H1 (cell line): ENCODE data around the gene PCNX3. TPM values are rescaled to one million over a fixed set of nuclear protein-coding genes. Genes with fewer than 3 reads are reported as not detected.

Experiments
- CTCF ChIA-PET: fragments of 300-600 bp; sonication (Branson Sonifier 250); formaldehyde crosslinking; loops from one replicate; lab custom pipeline; 2021; ENCODE audit not compliant: partially characterized antibody; lab: Charles Lee
- POLR2A ChIA-PET: fragments of 300-600 bp; sonication (Branson Sonifier 250); formaldehyde crosslinking; loops from one replicate; lab custom pipeline; 2021; ENCODE audit warnings: inconsistent platforms; ENCODE audit not compliant: partially characterized antibody; lab: Charles Lee
- DNase-seq, 2 experiments: peaks; one replicate each; pipeline versions ENCODE4 v3.0.0 to v3.0.0-alpha.2; 2010 to 2022; ENCODE audit warnings: low spot score in 2 of 2, low read depth in 1 of 2, mixed read lengths in 1 of 2
- FAIRE-seq: peaks from 2 replicates; lab custom pipeline; 2011; peaks lifted over from hg19 to GRCh38; lab: Jason Lieb, UNC
- H2AFZ ChIP-seq: 2 replicates; pipeline ENCODE4 v1.8.1; 2012; ENCODE audit warnings: low read length, inconsistent platforms
- H2AK5ac ChIP-seq: 2 replicates; pipeline ENCODE4 v1.6.1; 2013; ENCODE audit warnings: low read depth, low read length
- H2BK120ac ChIP-seq: replicated peaks from 2 replicates; pipeline ENCODE3; 2013; ENCODE audit warnings: low read depth, low read length, inconsistent platforms
- H2BK12ac ChIP-seq: 2 replicates; pipeline ENCODE4 v1.6.1; 2013; ENCODE audit warnings: low read depth, low read length
- H2BK15ac ChIP-seq: 2 replicates; pipeline ENCODE4 v1.6.1; 2013; ENCODE audit warnings: low read length
- H2BK20ac ChIP-seq: 2 replicates; pipeline ENCODE4 v1.6.1; 2013; ENCODE audit warnings: low read length
- H2BK5ac ChIP-seq: 2 replicates; pipeline ENCODE4 v1.6.1; 2013; ENCODE audit warnings: low read depth, low read length
- H3K14ac ChIP-seq: 2 replicates; pipeline ENCODE4 v1.6.1; 2013; ENCODE audit warnings: inconsistent platforms; ENCODE audit not compliant: insufficient read length
- H3K18ac ChIP-seq: 2 replicates; pipeline ENCODE4 v1.6.1; 2013; ENCODE audit warnings: low read length; ENCODE audit errors: extremely low read depth
- H3K23ac ChIP-seq: 2 replicates; pipeline ENCODE4 v1.6.1; 2013; ENCODE audit warnings: inconsistent platforms; ENCODE audit not compliant: insufficient read length
- H3K23me2 ChIP-seq: 2 replicates; pipeline ENCODE4 v1.6.1; 2013; ENCODE audit warnings: low read depth, low read length
- H3K27ac ChIP-seq: 2 replicates; pipeline ENCODE4 v1.6.1; 2011; ENCODE audit warnings: low read depth, low read length, inconsistent platforms
- H3K27me3 ChIP-seq, 4 experiments: replicated peaks in 1 of 4; 1 replicate in 1 of 4; 2 replicates in 3 of 4; pipeline versions ENCODE4 v1.6.1 to v1.8.1; 2011 to 2013; ENCODE audit warnings: low read length in 3 of 4, mild to moderate bottlenecking in 3 of 4, inconsistent platforms in 2 of 4, mixed read lengths in 2 of 4, moderate library complexity in 1 of 4; ENCODE audit not compliant: control insufficient read depth in 3 of 4, insufficient read depth in 3 of 4; ENCODE audit errors: extremely low read depth in 1 of 4
- H3K36me3 ChIP-seq, 4 experiments: 2 replicates each; pipeline versions ENCODE4 v1.6.1 to v1.8.1; 2011 to 2013; ENCODE audit warnings: mild to moderate bottlenecking in 4 of 4, low read length in 3 of 4, moderate library complexity in 2 of 4, control low read depth in 1 of 4, inconsistent platforms in 1 of 4; ENCODE audit not compliant: insufficient read depth in 4 of 4, control insufficient read depth in 2 of 4
- H3K4ac ChIP-seq: replicated peaks from 2 replicates; pipeline ENCODE3; 2013; ENCODE audit warnings: low read length, low read depth, mixed read lengths, inconsistent platforms; ENCODE audit not compliant: insufficient read length
- H3K4me1 ChIP-seq, 4 experiments: replicated peaks in 1 of 4; 1 replicate in 1 of 4; 2 replicates in 3 of 4; pipeline versions ENCODE4 v1.6.1 to v1.8.1; 2011 to 2013; ENCODE audit warnings: low read length in 3 of 4, inconsistent platforms in 2 of 4, mixed read lengths in 1 of 4; ENCODE audit not compliant: insufficient read depth in 4 of 4, control insufficient read depth in 3 of 4
- H3K4me2 ChIP-seq, 2 experiments: 2 replicates each; pipeline versions ENCODE4 v1.6.1 to v1.8.1; 2011 to 2013; ENCODE audit warnings: low read depth in 2 of 2, low read length in 2 of 2, control low read depth in 1 of 2, inconsistent platforms in 1 of 2, mild to moderate bottlenecking in 1 of 2; ENCODE audit not compliant: insufficient read depth in 1 of 2
- H3K4me3 ChIP-seq, 4 experiments: fragments of 200-600, 300-600 bp in 1 of 4; sonication (generic), shearing (Covaris generic), sonication (Bioruptor Twin) in 1 of 4; 2 replicates each; pipeline versions ENCODE4 v1.5.1 to v1.8.1; 2011 to 2016; ENCODE audit warnings: low read length in 4 of 4, low read depth in 3 of 4, control low read depth in 2 of 4, inconsistent platforms in 2 of 4, mild to moderate bottlenecking in 2 of 4, mixed read lengths in 1 of 4, moderate library complexity in 1 of 4; ENCODE audit not compliant: insufficient read depth in 2 of 4; ENCODE audit errors: extremely low read depth in 1 of 4
- H3K56ac ChIP-seq: replicated peaks from 2 replicates; pipeline ENCODE3; 2013; ENCODE audit warnings: low read depth, mild to moderate bottlenecking, mixed read lengths, low read length, inconsistent platforms; ENCODE audit not compliant: insufficient read length
- H3K79me1 ChIP-seq: 2 replicates; pipeline ENCODE4 v1.6.1; 2013; ENCODE audit warnings: low read depth, low read length, control low read depth
- H3K79me2 ChIP-seq, 2 experiments: 2 replicates each; pipeline versions ENCODE4 v1.6.1 to v1.8.1; 2012 to 2013; ENCODE audit warnings: low read length in 2 of 2, mild to moderate bottlenecking in 2 of 2, inconsistent platforms in 1 of 2; ENCODE audit not compliant: insufficient read depth in 2 of 2, control insufficient read depth in 1 of 2
- H3K9ac ChIP-seq, 4 experiments: replicated peaks in 1 of 4; 1 replicate in 1 of 4; 2 replicates in 3 of 4; pipeline versions ENCODE4 v1.6.1 to v1.8.1; 2011 to 2013; ENCODE audit warnings: low read depth in 3 of 4, low read length in 3 of 4, control low read depth in 2 of 4, mild to moderate bottlenecking in 2 of 4, moderate library complexity in 2 of 4, inconsistent platforms in 1 of 4; ENCODE audit errors: extremely low read depth in 1 of 4
- H3K9me3 ChIP-seq, 2 experiments: 2 replicates each; pipeline versions ENCODE4 v1.6.1 to v1.8.1; 2012 to 2013; ENCODE audit warnings: mild to moderate bottlenecking in 2 of 2, moderate library complexity in 2 of 2, control low read depth in 1 of 2, inconsistent platforms in 1 of 2, low read depth in 1 of 2, low read length in 1 of 2, mixed read lengths in 1 of 2; ENCODE audit not compliant: insufficient read depth in 2 of 2
- H4K20me1 ChIP-seq, 2 experiments: replicated peaks in 1 of 2; 2 replicates each; pipeline versions ENCODE3 to v1.8.1; 2011 to 2013; ENCODE audit warnings: inconsistent platforms in 2 of 2, low read length in 2 of 2, mild to moderate bottlenecking in 1 of 2; ENCODE audit not compliant: insufficient read depth in 2 of 2, control insufficient read depth in 1 of 2
- H4K5ac ChIP-seq: 2 replicates; pipeline ENCODE4 v1.6.1; 2013; ENCODE audit warnings: low read length, low read depth, mixed read lengths, inconsistent platforms; ENCODE audit not compliant: insufficient read length
- H4K8ac ChIP-seq: 2 replicates; pipeline ENCODE4 v1.8.0; 2013; ENCODE audit warnings: mild to moderate bottlenecking, moderate library complexity, low read length, inconsistent platforms; ENCODE audit not compliant: insufficient read depth; ENCODE audit errors: extremely low read depth
- H4K91ac ChIP-seq: replicated peaks from 2 replicates; pipeline ENCODE3; 2013; ENCODE audit warnings: low read length, mixed read lengths, inconsistent platforms; ENCODE audit not compliant: insufficient read length
- BCL11A ChIP-seq, 2 experiments: IDR thresholded peaks; one replicate each; pipeline ENCODE4 v1.6.1; 2011; ENCODE audit warnings: low read depth in 2 of 2, low read length in 2 of 2, mild to moderate bottlenecking in 2 of 2
- CTCF ChIP-seq, 3 experiments: IDR thresholded peaks; 1 replicate in 2 of 3; 2 replicates in 1 of 3; pipeline versions ENCODE4 v1.5.1 to v1.6.1; 2011; ENCODE audit warnings: low read length in 3 of 3, mild to moderate bottlenecking in 3 of 3, inconsistent platforms in 2 of 3, low read depth in 1 of 3, moderate library complexity in 1 of 3; ENCODE audit not compliant: insufficient read depth in 1 of 3; ENCODE audit errors: control extremely low read depth in 1 of 3
- POLR2A ChIP-seq, 2 experiments: IDR thresholded peaks; 1 replicate in 1 of 2; 2 replicates in 1 of 2; pipeline ENCODE4 v1.6.1; 2011; ENCODE audit warnings: low read depth in 2 of 2, low read length in 2 of 2, mild to moderate bottlenecking in 2 of 2; ENCODE audit errors: control extremely low read depth in 1 of 2
- RNF2 ChIP-seq: fragments of 200-900, 300-1000 bp; sonication (generic); IDR thresholded peaks from 2 replicates; pipeline ENCODE4 v1.7.1; 2016; ENCODE audit warnings: borderline replicate concordance, low read depth, mild to moderate bottlenecking, antibody characterized with exemption, low read length; ENCODE audit not compliant: poor library complexity, severe bottlenecking; ENCODE audit errors: missing control alignments
- WGBS, 2 experiments: shearing (Covaris generic) in 1 of 2; methylation state at CpG; one replicate each; pipeline versions ENCODE4 v1.1.6 to v1.1.7; 2013 to 2015; ENCODE audit warnings: low lambda C conversion rate in 2 of 2, mixed read lengths in 2 of 2, inconsistent platforms in 1 of 2, low coverage in 1 of 2, missing lambda C conversion rate in 1 of 2; ENCODE audit not compliant: insufficient replicate concordance in 2 of 2, insufficient coverage in 1 of 2, insufficient read length in 1 of 2; ENCODE audit errors: extremely low coverage in 1 of 2, missing lambda C conversion rate in 1 of 2; 5-methylcytosine and 5-hydroxymethylcytosine counted together
- polyA plus RNA-seq, 7 experiments: library from polyadenylated mRNA; depleted of rRNA in 3 of 7; stranded (reverse) in 5 of 7; unstranded in 2 of 7; fragments of >200 nt in 5 of 7; fragments of 200-250 nt in 2 of 7; gene quantifications; 1 replicate in 5 of 7; 2 replicates in 1 of 7; 4 replicates in 1 of 7; pipeline versions ENCODE4 v1.2.1 to v1.2.3, GENCODE V29; 2011 to 2013; ENCODE audit warnings: missing spikeins in 2 of 7, mixed read lengths in 2 of 7
- total RNA-seq: library from RNA; stranded (reverse); fragmentation: NEBNext Ultra II Directional; extraction: Animal tissue kit (Norgen Biotek cat#: 25700); gene quantifications from 2 replicates; pipeline ENCODE4 v1.2.1, GENCODE V29; 2021

The PCNX3 gene
- total and polyA plus RNA-seq, 2 of the 8 experiments (the other 6 are each of a cell fraction or from before 2014, with no cell fraction given) = 27.2 to 38.8 TPM

- POLR2A ChIA-PET = interaction anchor here (1.1 to 4.1 kb wide), 7 partner anchors 7 to 37 kb away, joined by 3 to 40 read pairs (median 6); partner anchors contain the start of genes PCNX3 and SIPA1
- peaks cover 27 to 53% (median 40%) of the 10 kb centered on the region in 4 experiments; a peak in 7 of 8 replicates for H3K36me3 ChIP-seq
Measured at GRCh38 chr11:65624931-65625627, 9.5 kb downstream of the PCNX3 start.

More at GRCh38 chr11:65624931-65625627, 9.5 kb downstream of the PCNX3 start:
- Histone ChIP-seq H4K8ac (no peak overlapping the region), H3K23me2 (no peaks in the 10 kb centered on the region), H2BK20ac (no peak overlapping the region), H2AK5ac (no peak overlapping the region), H3K14ac (no peak overlapping the region), H3K9ac (no peak overlapping the region), H3K79me1 (no peaks in the 10 kb centered on the region; the same call in 1 of the 2 replicates), H3K23ac (no peak overlapping the region), H3K56ac (no peak overlapping the region)
- TF ChIP-seq CTCF (IDR thresholded peaks at IDR 0.05; ENCODE audit: control extremely low read depth in 1 of 3, insufficient read depth in 1 of 3, low read depth in 1 of 3, low read length in 3 of 3) (no peak), BCL11A (IDR thresholded peaks at IDR 0.05; ENCODE audit: low read depth in 2 of 2, low read length in 2 of 2) (no peak), RNF2 (no peak), POLR2A (IDR thresholded peaks at IDR 0.05; ENCODE audit: control extremely low read depth in 1 of 2, low read depth in 2 of 2, low read length in 2 of 2) (no peak)
- TF ChIP-seq, all 59 proteins: peak for 0
- FAIRE-seq = no peak
- Histone ChIP-seq H4K5ac (no peak overlapping the region), H3K4me1 (no peaks in the 10 kb centered on the region), H3K18ac (no peak overlapping the region), H2AFZ (no peak overlapping the region), H2BK15ac (no peak overlapping the region), H2BK12ac (no peak overlapping the region), H3K4me2 (no peak overlapping the region), H3K9me3 (no peaks in the 10 kb centered on the region), H3K79me2 (no peaks in the 10 kb centered on the region), H2BK5ac (no peak overlapping the region), H3K27ac (no peak overlapping the region), H4K91ac (no peak overlapping the region), H3K4ac (no peak overlapping the region), H3K27me3 (no peaks in the 10 kb centered on the region), H2BK120ac (no peak overlapping the region), H4K20me1 (peaks cover 0 to 38% of the 10 kb centered on the region in 2 experiments), H3K4me3 (no peak overlapping the region)
- CTCF ChIA-PET = interaction anchor here (0.6 to 3.0 kb wide), 18 partner anchors 10 to 351 kb away, joined by 3 to 14 read pairs (median 3); partner anchors contain the start of gene SIPA1
- 88% methylated on average over 28 of the region's 30 CpGs; no CpG with 5 or more reads in 1 of the 2 experiments for WGBS, 2 experiments
- no peak for DNase-seq
